Superior temporal gyrus (tissue), 1 donor: ENCODE results near the gene WDR47.
"Not testable (repeated sequence)": the region's sequence is repeated elsewhere in the genome, so short reads cannot be mapped to it uniquely, and the experiment has no call there.

Experiments
- DNase-seq: peaks from one replicate; pipeline ENCODE4 v3.0.0-alpha.2; 2016; ENCODE audit errors: extremely low spot score

Gene WDR47

DNA sequence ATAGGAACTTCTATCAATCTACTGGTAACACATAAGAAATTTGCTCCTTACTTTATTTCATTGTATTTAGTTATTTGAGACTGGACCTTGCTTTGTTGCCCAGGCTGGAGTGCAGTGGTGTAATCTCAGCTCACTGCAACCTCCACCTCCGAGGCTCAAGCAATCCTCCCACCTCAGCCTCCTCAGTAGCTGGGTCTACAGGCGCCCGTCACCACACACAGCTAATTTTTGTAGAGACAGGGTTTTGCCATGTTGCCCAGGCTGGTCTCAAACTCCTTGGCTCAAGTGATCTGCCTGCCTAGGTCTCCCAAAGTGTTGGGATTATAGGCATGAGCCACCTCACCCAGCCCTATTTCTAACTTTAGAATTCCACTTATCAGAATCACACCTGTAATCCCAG lies 10.2 kb upstream of the WDR47 start:
- DNase-seq = not testable (repeated sequence)

- no peak for DNase-seq
Measured at GRCh38 chr1:109050228-109050995, 8.5 kb upstream of the WDR47 start.

GRCh38 chr1:109048335-109048734 lies 6.4 kb upstream of the WDR47 start:
- DNase-seq = no peak

- no peak for DNase-seq
Measured at GRCh38 chr1:109047339-109047738, 5.4 kb upstream of the WDR47 start.

GRCh38 chr1:109046671-109047070 lies 4.8 kb upstream of the WDR47 start:
- no peak for DNase-seq

DNA sequence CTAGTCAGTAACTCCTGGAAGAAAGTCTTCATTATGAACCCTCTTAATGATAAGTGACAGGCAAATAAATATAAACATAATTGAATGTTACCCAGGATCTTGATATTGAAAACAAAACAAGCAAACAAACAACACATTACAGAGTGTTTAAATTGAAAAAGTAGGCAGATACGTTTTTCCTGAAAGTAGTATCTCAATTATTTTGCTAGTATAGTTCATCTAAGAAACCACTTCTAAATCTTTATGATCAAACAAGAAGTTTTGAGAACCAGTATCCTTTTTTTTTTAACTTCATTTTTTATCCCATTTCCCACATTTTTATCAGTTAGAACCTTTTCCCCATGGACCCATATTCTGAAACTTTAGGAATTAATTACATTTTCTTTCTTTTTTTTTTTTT lies 3.7 kb upstream of the WDR47 start:
- DNase-seq = no peak

DNA sequence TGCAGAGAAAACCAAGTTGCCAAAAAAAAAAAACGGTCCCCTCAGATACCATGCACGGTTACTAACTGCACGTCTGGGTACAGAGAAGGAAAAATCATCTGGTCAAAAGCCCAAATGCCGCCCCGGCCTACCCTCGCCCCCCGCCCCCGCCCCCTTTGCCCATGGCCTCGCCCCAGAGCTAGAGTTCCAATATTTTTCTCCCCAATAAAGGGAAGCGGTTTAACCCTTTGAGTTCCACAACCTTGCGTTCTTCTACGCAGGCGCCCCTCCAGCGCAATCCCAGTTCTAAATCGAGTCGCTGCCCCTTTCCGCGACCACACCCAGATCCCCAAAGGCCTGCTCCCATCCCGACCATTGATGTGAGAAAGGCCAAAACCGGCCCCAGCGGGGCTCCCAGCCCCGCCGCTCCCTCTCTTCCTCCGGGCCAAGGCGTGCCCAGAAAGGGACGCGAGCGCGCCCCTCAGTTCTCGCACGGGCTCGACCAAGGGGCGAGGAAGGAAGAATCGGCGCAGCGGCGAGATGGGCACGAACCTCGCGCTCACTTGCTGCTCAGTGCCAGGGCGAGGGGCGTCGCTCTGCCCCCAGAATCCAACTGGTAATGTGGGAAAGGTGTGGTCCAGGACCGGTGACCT lies 797 bp downstream of the WDR47 start:
- no peak for DNase-seq

- DNase-seq = peak; percentile 51
Measured at GRCh38 chr1:109040627-109040988, 1.3 kb downstream of the WDR47 start.

- DNase-seq = no peak
Measured at GRCh38 chr1:109034382-109034781, 7.5 kb downstream of the WDR47 start.

- DNase-seq = not testable (repeated sequence)
Measured at GRCh38 chr1:109029493-109029892, 12.4 kb downstream of the WDR47 start.

DNA sequence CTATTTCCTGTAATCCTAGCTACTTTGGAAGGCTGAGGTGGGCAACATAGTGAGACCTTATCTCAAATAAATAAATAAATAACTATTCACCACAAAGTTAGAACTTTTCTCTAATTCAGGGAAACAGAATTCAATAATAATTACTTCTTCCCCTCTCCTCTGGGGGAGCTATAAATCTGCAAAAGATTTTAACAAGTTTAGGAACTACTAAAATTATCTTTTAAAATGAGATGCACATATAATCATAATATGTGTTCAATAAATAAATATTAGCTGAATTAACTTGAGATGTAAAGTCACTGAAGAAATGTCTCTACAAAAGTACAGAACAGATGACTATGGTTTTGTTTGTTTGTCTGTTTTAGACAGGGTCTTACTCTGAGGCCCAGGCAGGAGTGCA lies 14.1 kb downstream of the WDR47 start:
- DNase-seq = no peak

DNA sequence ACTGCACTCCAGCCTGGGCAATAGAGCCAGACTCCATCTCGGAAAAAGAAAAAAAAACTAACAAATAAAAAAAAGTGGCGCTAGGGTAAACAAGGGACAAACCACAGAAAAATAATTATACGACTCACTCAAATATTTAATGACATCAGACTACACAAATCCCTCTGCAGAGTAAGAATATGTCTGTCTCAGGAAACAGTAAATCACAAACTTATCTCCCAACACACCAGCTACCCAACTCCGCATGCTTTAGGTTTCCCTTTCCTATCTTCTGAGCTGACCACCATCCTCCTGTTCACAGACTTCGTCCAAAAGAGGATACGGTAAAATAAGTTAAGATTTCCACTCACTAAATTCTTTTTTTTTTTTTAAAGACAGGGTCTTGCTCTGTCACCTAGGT lies 16.2 kb downstream of the WDR47 start:
- DNase-seq = no peak

GRCh38 chr1:109024646-109025045 lies 17.3 kb downstream of the WDR47 start:
- no peak for DNase-seq

- DNase-seq = peak; percentile 62
Measured at GRCh38 chr1:109020693-109021257, 21.1 kb downstream of the WDR47 start.

DNA sequence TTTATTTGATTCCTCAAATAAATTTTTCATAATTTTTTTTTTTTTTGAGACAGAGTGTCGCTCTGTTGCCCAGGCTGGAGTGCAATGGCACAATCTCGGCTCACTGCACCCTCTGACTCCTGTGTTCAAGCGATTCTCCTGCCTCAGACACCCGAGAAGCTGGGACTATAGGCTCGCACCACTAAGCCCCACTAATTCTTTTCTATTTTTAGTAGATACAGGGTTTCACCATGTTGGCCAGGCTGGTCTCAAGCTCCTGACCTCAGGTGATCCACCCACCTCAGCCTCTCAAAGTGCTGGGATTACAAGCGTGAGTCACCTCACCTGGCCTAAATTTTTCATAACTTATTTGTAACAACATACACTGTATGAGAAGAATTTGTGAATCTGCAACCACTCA lies 24.2 kb downstream of the WDR47 start:
- not testable (repeated sequence) for DNase-seq

- DNase-seq = no peak
Measured at GRCh38 chr1:109017134-109017533, 24.8 kb downstream of the WDR47 start.

DNA sequence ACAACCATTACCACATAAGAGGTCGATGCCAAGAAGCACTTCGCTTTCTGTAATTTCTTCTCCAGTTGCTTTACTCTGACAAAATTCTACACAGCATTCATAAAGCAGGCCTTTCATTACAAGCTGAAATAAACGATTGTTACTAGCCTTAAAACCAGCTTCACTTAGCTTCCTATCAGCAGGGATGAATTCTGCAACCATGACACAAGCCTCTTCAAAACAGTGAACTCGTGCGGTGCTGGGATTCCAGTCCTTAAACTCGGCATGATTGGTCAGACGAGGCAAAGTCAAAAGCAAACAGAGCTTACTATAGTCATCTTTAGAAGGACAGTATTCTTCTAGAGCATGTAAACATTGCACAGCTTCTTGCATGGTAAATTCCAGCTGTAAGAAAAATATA lies 30.6 kb downstream of the WDR47 start:
- no peak for DNase-seq

DNA sequence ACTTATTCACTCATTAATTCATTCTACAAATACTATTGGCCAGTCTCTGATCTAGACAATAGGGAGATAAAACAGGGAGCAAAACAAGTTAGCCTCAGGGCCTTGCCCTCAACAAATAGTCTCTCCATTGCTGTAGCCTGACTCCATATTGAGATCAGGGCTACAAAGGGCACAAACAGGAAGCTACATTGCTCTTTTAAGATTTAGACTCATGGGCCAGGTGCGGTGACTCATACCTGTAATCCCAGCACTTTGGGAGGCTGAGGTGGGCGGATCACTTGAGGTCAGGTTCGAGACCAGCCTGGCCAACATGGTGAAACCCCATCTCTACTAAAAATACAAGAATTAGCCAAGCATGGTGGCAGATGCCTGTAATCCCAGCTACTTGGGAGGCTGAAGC lies 45.3 kb downstream of the WDR47 start:
- not testable (repeated sequence) for DNase-seq

GRCh38 chr1:108983114-108983513 lies 58.8 kb downstream of the WDR47 start:
- DNase-seq = no peak

- no peak for DNase-seq
Measured at GRCh38 chr1:108976658-108977057, 65.2 kb downstream of the WDR47 start.

DNA sequence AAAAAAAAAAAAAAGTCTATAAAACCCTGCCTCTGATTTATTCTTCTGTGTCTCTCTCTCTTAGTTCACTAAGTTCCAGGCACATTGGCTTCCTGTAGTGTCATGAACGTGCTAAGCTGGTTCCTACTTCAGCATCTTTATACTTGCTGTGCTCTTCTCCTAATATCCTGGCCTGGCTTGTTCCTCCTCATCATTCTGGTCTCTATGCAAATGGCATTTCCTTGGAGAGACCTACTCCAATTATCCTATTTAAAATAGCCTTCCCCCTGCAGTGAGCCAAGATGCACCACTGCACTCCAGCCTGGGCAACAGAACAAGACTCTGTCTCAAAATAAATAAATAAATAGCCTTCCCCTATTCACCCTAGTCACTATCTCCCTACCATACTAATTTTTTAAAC lies 69.0 kb downstream of the WDR47 start:
- DNase-seq = no peak

- DNase-seq = no peak
Measured at GRCh38 chr1:108969346-108969745, 72.6 kb downstream of the WDR47 start.

- DNase-seq = peak; percentile 93
Measured at GRCh38 chr1:108963052-108963686, 78.7 kb downstream of the WDR47 start, which contains the start of gene CLCC1. CLCC1 (minus strand) TSS chr1:108963484; CDS start chr1:108950437, 13,047 bp downstream.
